GM21360 (cell line): ENCODE data around the gene JDP2.

ENCODE experiments used
- ATAC-seq: cut with Tn5 transposase; IDR thresholded peaks from one replicate; pipeline ENCODE4 v1.9.1; 2021; ENCODE audit warnings: mild to moderate bottlenecking, moderate library complexity; ENCODE audit not compliant: unreplicated experiment

Gene JDP2

GRCh38 chr14:75435473-75435872 is 7.7 kb downstream of the JDP2 start:
- ATAC-seq, result no peak

GRCh38 chr14:75437201-75438143 is 9.7 kb downstream of the JDP2 start:
- ATAC-seq, result no peak

GRCh38 chr14:75438486-75439080 is 10.8 kb downstream of the JDP2 start:
- ATAC-seq, result no peak

- ATAC-seq, result no peak
Measured at GRCh38 chr14:75439989-75440388, 12.2 kb downstream of the JDP2 start.

- no peak for ATAC-seq
Measured at GRCh38 chr14:75440733-75441477, 13.1 kb downstream of the JDP2 start.

- no peak for ATAC-seq
Measured at GRCh38 chr14:75441728-75442127, 13.9 kb downstream of the JDP2 start.

GRCh38 chr14:75442166-75442565 is 14.3 kb downstream of the JDP2 start:
- ATAC-seq, result no peak

GRCh38 chr14:75442642-75443041 is 14.8 kb downstream of the JDP2 start:
- no peak for ATAC-seq

GRCh38 chr14:75443203-75443969 is 15.6 kb downstream of the JDP2 start:
- no peak for ATAC-seq

GRCh38 chr14:75445236-75445635 is 17.4 kb downstream of the JDP2 start:
- ATAC-seq, result no peak

- no peak for ATAC-seq
Measured at GRCh38 chr14:75445963-75446362, 18.1 kb downstream of the JDP2 start.

- no peak for ATAC-seq
Measured at GRCh38 chr14:75446447-75446846, 18.6 kb downstream of the JDP2 start.

GRCh38 chr14:75448209-75448608 is 20.4 kb downstream of the JDP2 start:
- no peak for ATAC-seq

GRCh38 chr14:75449036-75449435 is 21.2 kb downstream of the JDP2 start:
- no peak for ATAC-seq

GRCh38 chr14:75449696-75450095 is 21.9 kb downstream of the JDP2 start:
- ATAC-seq, result no peak

GRCh38 chr14:75450381-75451276 is 22.8 kb downstream of the JDP2 start:
- ATAC-seq, result no peak

GRCh38 chr14:75452324-75452723 is 24.5 kb downstream of the JDP2 start:
- ATAC-seq, result no peak

- no peak for ATAC-seq
Measured at GRCh38 chr14:75452900-75453816, 25.3 kb downstream of the JDP2 start.
